GM11168 (cell line): ENCODE measurements around the gene TAF4B.
"Not testable (repeated sequence)": the region's sequence is repeated elsewhere in the genome, so short reads cannot be mapped to it uniquely, and the experiment has no call there.

ENCODE experiments used
- in situ Hi-C: fragments of 300-500 bp; cut with MboI; formaldehyde crosslinking; loops from one replicate; pipeline ENCODE4 v1.12.0; 2022; ENCODE audit warnings: low sequenced_read_pairs; ENCODE audit not compliant: unreplicated experiment

The TAF4B gene

DNA sequence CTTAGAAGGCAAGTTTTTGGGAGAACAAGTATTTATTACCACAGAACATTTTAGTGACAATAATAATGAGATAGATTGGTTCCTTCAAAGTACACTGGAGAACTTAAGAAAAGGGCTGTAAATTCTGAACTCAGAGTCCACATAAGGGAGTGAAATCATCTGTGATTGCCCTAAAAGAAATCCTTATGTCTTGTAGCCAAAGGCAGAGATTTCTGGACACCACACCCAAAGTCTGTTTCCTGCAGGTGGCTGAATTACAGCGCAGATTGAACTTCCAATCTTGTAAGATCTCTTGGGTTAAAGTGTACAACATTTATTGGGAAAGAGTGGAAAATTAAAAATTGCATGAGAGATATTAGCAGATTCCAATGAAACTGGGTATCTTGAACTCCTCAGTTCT is 143.8 kb downstream of the TAF4B start:
- in situ Hi-C loops: no loop called here

DNA sequence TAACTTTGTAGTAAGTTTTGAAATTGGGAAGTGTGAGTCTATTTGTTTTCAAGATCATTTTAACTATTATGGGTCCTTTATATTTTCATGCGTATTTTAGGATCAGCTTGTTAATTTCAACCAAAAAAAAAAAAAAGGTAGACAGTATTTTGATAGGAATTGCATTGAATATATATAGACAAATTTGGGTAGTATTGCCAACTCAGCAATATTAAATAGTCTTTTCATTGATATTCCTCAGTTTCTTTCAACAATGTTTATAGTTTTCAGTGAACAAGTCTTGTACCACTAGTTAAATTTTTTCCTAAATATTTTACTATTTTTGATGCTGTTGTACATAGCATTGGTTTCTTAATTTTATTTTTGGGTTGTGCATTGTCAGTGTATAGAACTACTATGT is 149.9 kb downstream of the TAF4B start:
- in situ Hi-C loops: no loop called here

DNA sequence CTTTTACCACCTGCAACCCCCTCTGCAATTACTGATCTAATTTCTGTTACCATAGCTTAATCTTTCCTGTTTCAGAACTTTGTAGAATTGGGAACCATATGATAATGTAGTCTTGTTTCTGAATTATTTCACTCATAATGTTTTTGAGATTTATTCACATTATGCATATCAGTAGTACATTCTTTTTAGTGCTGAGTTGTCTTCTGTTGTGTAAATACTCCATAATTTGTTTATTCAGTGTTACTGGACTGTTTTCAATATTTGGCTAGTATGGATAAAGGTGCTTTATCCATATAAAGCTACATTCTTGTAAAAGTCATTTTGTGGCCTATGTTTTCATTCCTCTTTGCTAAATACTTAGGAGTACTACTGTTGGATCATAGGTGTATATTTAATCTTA is 152.5 kb downstream of the TAF4B start:
- in situ Hi-C loops: no loop called here

DNA sequence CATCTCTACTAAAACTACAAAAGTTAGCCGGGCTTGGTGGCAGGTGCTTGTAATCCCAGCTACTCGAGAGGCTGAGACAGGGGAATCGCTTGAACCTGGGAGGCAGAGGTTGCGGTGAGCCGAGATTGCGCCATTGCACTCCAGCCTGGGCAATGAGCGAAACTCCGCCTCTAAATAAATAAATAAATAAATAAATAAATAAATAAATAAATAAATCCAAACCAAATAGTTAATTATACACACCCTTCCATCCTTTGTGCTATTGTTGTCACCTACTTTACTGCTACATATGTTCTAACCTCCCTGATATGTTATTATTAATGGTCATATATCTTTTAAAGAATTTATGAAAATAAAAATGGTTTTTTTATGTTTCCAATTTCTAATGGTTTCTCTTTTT is 155.3 kb downstream of the TAF4B start:
- in situ Hi-C loops: not testable (repeated sequence)

DNA sequence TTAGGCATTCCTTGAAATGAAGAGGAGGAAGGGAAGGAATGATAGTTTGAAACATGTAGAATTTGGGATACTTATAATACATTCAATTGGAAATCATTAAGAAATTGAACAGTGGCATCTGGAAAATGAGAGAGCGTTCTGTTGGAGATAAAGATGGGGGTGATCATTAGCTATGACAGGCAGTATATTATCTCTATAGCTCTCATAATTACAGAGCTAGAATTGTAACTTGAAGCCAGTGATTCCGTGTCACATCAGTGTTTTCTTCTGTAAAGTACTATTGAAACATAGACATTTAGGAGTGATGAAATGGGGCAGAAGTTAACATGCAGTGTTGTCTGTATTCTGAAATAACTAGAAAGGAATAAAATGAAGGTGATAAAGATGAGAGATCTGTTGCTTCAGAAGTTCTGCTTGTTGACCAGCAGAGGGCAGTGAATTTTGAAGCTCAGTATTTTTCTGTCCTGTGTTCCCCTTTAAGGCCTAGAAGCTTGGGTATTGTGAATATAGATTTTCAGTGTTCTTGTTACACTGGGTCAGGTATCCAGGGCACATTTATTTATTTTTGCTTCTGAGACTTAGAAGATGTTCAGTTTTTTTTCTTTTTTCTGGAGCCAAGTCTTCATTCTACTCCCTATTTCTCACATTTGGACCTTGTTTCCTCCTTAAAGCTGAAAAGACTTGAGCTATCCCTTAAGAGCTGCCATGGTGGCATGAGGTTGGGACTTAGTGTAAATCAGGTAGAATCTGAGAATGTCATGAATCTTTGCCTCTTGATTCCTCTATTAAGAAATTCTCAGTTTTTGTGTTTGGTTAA is 157.4 kb downstream of the TAF4B start:
- in situ Hi-C loops: no loop called here

DNA sequence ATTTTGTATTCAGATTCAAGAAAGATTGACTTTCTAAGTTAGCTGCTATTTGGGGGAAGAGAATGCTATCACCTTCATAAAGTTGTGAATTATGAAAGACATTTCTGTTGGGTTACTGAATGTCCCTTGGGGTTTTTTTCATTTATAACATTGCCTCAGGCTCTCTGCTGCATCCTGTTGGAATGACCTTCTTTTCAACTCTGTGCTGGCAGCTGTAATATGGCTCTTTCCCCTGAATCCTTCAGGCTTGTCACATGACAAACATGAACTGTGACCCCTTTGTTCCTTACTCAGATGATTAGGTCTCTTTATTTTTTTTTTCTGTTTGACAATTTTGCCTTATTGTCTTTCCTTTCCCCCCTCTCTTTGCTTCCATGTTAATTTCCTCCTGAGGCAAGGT is 159.8 kb downstream of the TAF4B start:
- in situ Hi-C loops: no loop called here

- in situ Hi-C loops: no loop called here
Measured at GRCh38 chr18:26386441-26386840, 160.2 kb downstream of the TAF4B start.

- in situ Hi-C loops: loop anchor here (10.0 kb wide), 1 partner anchor 611 kb away; no protein-coding TSS in a partner anchor
Measured at GRCh38 chr18:26394047-26394654, 167.9 kb downstream of the TAF4B start.

- in situ Hi-C loops: loop anchor here (10.0 kb wide), 1 partner anchor 608 kb away; no protein-coding TSS in a partner anchor
Measured at GRCh38 chr18:26397019-26397418, 170.8 kb downstream of the TAF4B start.

- in situ Hi-C loops: no loop called here
Measured at GRCh38 chr18:26403491-26403890, 177.2 kb downstream of the TAF4B start.

DNA sequence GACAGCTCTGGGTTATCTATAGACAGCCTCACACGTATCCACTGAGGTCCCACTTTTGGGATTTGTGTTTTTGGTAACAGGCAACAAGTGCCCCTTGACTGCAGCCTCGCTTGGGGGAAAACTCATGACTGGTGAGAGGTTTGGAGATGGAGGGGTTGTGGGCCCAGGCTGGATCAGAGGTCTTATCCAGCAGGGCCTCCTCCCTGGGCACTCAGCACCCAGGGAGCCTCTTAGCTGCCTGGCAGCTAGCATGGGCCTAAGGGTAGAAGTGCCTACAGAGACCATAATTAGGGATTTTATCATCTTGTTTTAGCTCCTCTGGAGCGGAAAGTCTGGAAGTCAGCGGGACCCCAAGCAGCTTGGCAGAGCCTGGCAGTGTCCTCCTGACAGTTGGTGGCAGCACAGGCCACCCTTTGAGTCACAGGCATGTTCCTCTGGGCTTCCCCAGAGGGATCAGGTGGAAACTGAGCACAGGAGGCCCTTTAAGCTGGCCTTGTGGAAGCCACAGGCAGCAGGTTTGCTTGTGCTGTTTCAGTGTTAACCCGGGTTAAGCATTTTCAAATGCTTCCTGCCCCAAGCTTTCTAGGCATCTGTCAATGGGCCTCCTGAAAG is 179.1 kb downstream of the TAF4B start:
- in situ Hi-C loops: loop anchor here (5.0 kb wide), 1 partner anchor 247 kb away; no protein-coding TSS in a partner anchor

- in situ Hi-C loops: loop anchor here (5.0 kb wide), 1 partner anchor 246 kb away; no protein-coding TSS in a partner anchor
Measured at GRCh38 chr18:26406324-26406723, 180.1 kb downstream of the TAF4B start.

DNA sequence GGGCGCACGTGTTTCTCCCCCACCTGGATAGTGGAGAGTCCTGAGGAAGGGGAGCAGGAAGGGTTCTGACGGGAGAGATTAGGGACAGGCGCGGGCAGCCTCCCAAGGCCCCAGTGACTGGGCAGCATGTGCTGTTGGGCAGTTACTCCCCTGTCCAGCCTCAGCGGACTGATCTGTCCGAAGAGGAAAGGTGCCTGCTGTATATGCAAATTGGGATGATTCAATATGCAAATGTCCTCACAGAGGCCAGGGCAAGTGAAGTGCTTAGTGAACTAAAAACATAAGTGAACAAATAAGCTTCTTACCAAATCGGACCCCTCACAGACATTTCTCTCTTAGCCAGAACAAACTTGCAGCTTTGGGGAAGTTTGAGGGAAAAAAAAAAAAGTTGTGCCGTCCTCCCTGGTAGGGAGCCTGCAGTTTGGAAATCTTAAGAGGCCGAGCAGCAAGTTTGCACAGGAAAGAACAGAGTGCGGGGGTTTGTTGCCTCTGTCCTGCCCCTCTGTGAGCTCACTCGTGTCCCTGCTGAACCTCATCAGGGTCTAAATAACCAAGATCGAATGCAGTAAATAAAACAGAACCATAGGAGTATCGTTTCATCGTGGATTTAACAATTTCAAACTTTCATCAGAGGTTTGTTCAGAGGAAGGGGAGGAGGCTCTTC is 180.7 kb downstream of the TAF4B start:
- in situ Hi-C loops: loop anchor here (5.0 kb wide), 1 partner anchor 245 kb away; no protein-coding TSS in a partner anchor

GRCh38 chr18:26407736-26408601 is 181.7 kb downstream of the TAF4B start:
- in situ Hi-C loops: loop anchor here (5.0 kb wide), 1 partner anchor 244 kb away; no protein-coding TSS in a partner anchor

DNA sequence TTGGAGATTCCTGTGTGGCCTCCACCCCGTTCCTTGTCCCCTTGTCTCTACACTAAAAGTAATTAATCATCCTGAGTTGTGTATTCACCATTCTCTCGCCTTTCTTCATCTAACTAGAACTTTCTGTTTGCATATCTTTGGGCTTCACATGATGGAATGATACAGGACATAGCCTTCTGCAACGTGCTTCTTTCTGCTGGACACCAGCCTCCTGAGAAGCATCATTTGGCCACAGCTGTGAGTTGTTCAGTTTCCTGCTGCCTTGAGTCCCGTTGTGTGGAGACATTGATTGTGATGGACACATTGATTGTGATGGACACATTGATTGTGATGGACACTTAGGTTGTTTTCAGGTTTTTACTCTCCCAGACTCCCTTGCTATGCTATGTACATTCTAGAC is 182.8 kb downstream of the TAF4B start:
- in situ Hi-C loops: loop anchor here (5.0 kb wide), 1 partner anchor 243 kb away; no protein-coding TSS in a partner anchor

- in situ Hi-C loops: no loop called here
Measured at GRCh38 chr18:26414901-26415440, 188.7 kb downstream of the TAF4B start.

GRCh38 chr18:26415631-26416030 is 189.4 kb downstream of the TAF4B start:
- in situ Hi-C loops: no loop called here

DNA sequence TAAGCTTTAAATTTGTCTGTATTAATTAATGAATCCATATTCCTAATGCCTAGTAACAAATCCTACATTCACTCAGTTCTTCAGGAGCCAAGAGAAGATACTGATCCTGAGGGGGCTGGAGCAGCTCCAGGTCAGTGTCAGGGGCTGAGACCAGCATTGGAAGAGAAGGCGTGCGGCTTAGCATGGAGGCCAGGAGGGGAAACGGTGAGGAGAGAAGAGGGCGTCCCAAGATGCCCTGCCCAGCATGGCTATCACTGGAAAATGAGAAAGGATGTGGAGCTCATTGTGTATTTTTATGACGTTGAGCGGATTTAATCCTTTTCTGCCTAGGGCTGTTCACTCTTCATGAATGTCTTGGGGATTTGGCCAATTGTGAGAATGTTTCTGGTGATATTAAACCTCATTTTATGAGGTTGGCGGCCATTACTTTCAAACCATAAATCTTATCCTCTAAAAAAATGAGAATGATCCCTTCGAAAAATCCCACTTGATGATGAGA is 190.5 kb downstream of the TAF4B start:
- in situ Hi-C loops: no loop called here

DNA sequence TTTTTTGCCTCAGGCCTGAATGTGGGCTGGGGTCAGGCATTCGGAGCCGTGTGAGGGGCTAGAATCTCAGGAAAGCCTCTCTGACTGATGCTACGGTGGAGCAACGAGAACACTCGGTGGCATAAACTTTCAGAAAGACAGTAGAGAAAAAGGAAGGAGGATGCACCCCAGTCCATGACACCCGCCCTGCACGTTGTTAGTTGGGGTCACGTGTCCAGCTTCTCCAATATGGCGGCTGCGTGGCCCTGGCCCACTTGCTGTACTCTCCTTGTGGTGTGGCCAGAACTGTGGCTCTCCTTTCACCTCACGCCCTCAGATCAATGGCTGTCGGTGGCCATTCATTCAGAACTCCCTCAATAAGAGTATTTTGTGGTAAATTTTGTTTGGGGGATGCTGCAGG is 190.9 kb downstream of the TAF4B start:
- in situ Hi-C loops: no loop called here
